Adipocyte (in vitro differentiated cells): ENCODE measurements around the gene HSPB3.

ENCODE experiments used
- DNase-seq: peaks from one replicate; pipeline ENCODE4 v3.0.0-alpha.2; 2015; ENCODE audit warnings: low read depth
- H3K27me3 ChIP-seq: replicated peaks from 2 replicates; pipeline ENCODE4 v1.7.0; 2013; ENCODE audit warnings: mild to moderate bottlenecking, low read length, moderate library complexity; ENCODE audit not compliant: control insufficient read depth, insufficient read depth
- H3K36me3 ChIP-seq: 2 replicates; pipeline ENCODE4 v1.7.0; 2013; ENCODE audit warnings: low read length, mild to moderate bottlenecking, moderate library complexity; ENCODE audit not compliant: control insufficient read depth, insufficient read depth, severe bottlenecking
- H3K4me1 ChIP-seq: 2 replicates; pipeline ENCODE4 v1.7.0; 2013; ENCODE audit warnings: mild to moderate bottlenecking, low read length, moderate library complexity; ENCODE audit not compliant: control insufficient read depth, insufficient read depth
- H3K4me3 ChIP-seq: 2 replicates; pipeline ENCODE4 v1.7.0; 2013; ENCODE audit warnings: mild to moderate bottlenecking, low read length, moderate library complexity
- H3K9ac ChIP-seq: 2 replicates; pipeline ENCODE4 v1.7.0; 2013; ENCODE audit warnings: mild to moderate bottlenecking, low read length, moderate library complexity
- H3K9me3 ChIP-seq: 2 replicates; pipeline ENCODE4 v1.7.0; 2013; ENCODE audit warnings: mild to moderate bottlenecking, low read length, moderate library complexity; ENCODE audit not compliant: control insufficient read depth

HSPB3 gene

GRCh38 chr5:54458221-54458620, 2.7 kb downstream of the HSPB3 start:
- Histone ChIP-seq H3K9ac (no peak overlapping the region), H3K4me3 (no peak overlapping the region), H3K9me3 (no peaks in the 10 kb centered on the region), H3K4me1 (peaks cover 50% of the 10 kb centered on the region), H3K36me3 (no peaks in the 10 kb centered on the region), H3K27me3 (no peaks in the 10 kb centered on the region)
- no peak for DNase-seq

- no peaks in the 10 kb centered on the region for H3K36me3 ChIP-seq
- H3K27me3 ChIP-seq = no peaks in the 10 kb centered on the region
- H3K9me3 ChIP-seq = no peaks in the 10 kb centered on the region
- no peak overlapping the region for H3K4me3 ChIP-seq
- no peak overlapping the region for H3K9ac ChIP-seq
- H3K4me1 ChIP-seq = peaks cover 41% of the 10 kb centered on the region
- peak; percentile 72 for DNase-seq
These were observed 4.9 kb downstream of the HSPB3 start for GRCh38 chr5:54460181-54460919.

- DNase-seq = no peak
- H3K4me1 ChIP-seq = peaks cover 23% of the 10 kb centered on the region
- no peaks in the 10 kb centered on the region for H3K36me3 ChIP-seq
- no peaks in the 10 kb centered on the region for H3K27me3 ChIP-seq
- H3K4me3 ChIP-seq = no peak overlapping the region
- H3K9ac ChIP-seq = no peak overlapping the region
- no peaks in the 10 kb centered on the region for H3K9me3 ChIP-seq
These were observed 6.8 kb downstream of the HSPB3 start for GRCh38 chr5:54462281-54462680.

- DNase-seq = no peak
- no peaks in the 10 kb centered on the region for H3K9me3 ChIP-seq
- H3K4me3 ChIP-seq = no peak overlapping the region
- no peaks in the 10 kb centered on the region for H3K36me3 ChIP-seq
- H3K4me1 ChIP-seq = peaks cover 10% of the 10 kb centered on the region
- no peak overlapping the region for H3K9ac ChIP-seq
- no peaks in the 10 kb centered on the region for H3K27me3 ChIP-seq
These were observed 8.2 kb downstream of the HSPB3 start for GRCh38 chr5:54463713-54464112.

GRCh38 chr5:54469622-54470021, 14.1 kb downstream of the HSPB3 start:
- H3K4me3 ChIP-seq = peak overlapping the region; percentile 77

GRCh38 chr5:54470128-54470527, 14.6 kb downstream of the HSPB3 start:
- no peaks in the 10 kb centered on the region for H3K9me3 ChIP-seq

More at GRCh38 chr5:54469622-54470021, 14.1 kb downstream of the HSPB3 start:
- H3K9me3 ChIP-seq = no peaks in the 10 kb centered on the region
- H3K36me3 ChIP-seq = no peaks in the 10 kb centered on the region
- H3K9ac ChIP-seq = peak overlapping the region; percentile 82
- no peaks in the 10 kb centered on the region for H3K27me3 ChIP-seq
- peaks cover 11% of the 10 kb centered on the region for H3K4me1 ChIP-seq
- DNase-seq = peak; percentile 63

GRCh38 chr5:54470677-54471076, 15.2 kb downstream of the HSPB3 start:
- Histone ChIP-seq H3K9me3 (no peaks in the 10 kb centered on the region), H3K4me3 (peak overlapping the region; percentile 77), H3K4me1 (peaks cover 11% of the 10 kb centered on the region), H3K9ac (peak overlapping the region; percentile 82), H3K27me3 (no peaks in the 10 kb centered on the region), H3K36me3 (no peaks in the 10 kb centered on the region)
- peak; percentile 79 for DNase-seq

More at GRCh38 chr5:54470128-54470527, 14.6 kb downstream of the HSPB3 start:
- H3K4me3 ChIP-seq = peak overlapping the region; percentile 77
- peak; percentile 74 for DNase-seq
- H3K36me3 ChIP-seq = no peaks in the 10 kb centered on the region
- no peaks in the 10 kb centered on the region for H3K27me3 ChIP-seq
- H3K4me1 ChIP-seq = peaks cover 11% of the 10 kb centered on the region
- H3K9ac ChIP-seq = peak overlapping the region; percentile 82

GRCh38 chr5:54471398-54471797, 15.9 kb downstream of the HSPB3 start:
- no peaks in the 10 kb centered on the region for H3K9me3 ChIP-seq
- peaks cover 11% of the 10 kb centered on the region for H3K4me1 ChIP-seq
- no peaks in the 10 kb centered on the region for H3K36me3 ChIP-seq
- peak overlapping the region; percentile 82 for H3K9ac ChIP-seq
- no peak overlapping the region for H3K4me3 ChIP-seq
- H3K27me3 ChIP-seq = no peaks in the 10 kb centered on the region
- DNase-seq = no peak

GRCh38 chr5:54476682-54477081, 21.2 kb downstream of the HSPB3 start:
- Histone ChIP-seq H3K9me3 (no peaks in the 10 kb centered on the region), H3K4me3 (no peak overlapping the region), H3K4me1 (no peaks in the 10 kb centered on the region), H3K36me3 (no peaks in the 10 kb centered on the region), H3K27me3 (no peaks in the 10 kb centered on the region), H3K9ac (no peak overlapping the region)
- no peak for DNase-seq

- Histone ChIP-seq H3K9ac (no peak overlapping the region), H3K9me3 (no peaks in the 10 kb centered on the region), H3K27me3 (no peaks in the 10 kb centered on the region), H3K4me1 (no peaks in the 10 kb centered on the region), H3K36me3 (no peaks in the 10 kb centered on the region), H3K4me3 (no peak overlapping the region)
- no peak for DNase-seq
These were observed 22.5 kb downstream of the HSPB3 start for GRCh38 chr5:54477941-54478478.

GRCh38 chr5:54480296-54480695, 24.8 kb downstream of the HSPB3 start:
- Histone ChIP-seq H3K4me3 (no peak overlapping the region), H3K27me3 (no peaks in the 10 kb centered on the region), H3K4me1 (no peaks in the 10 kb centered on the region), H3K36me3 (no peaks in the 10 kb centered on the region), H3K9me3 (no peaks in the 10 kb centered on the region), H3K9ac (no peak overlapping the region)
- no peak for DNase-seq
